Esophagus squamous epithelium (tissue), 5 donors: ENCODE measurements around the gene MAN1C1. TPM values are rescaled to one million over a fixed set of nuclear protein-coding genes. Genes with fewer than 3 reads are reported as not detected.
A peak's percentile ranks its signal among the peaks of the same experiment; 100 is the strongest.

Experiments
- DNase-seq: peaks from one replicate; lab custom pipeline; 2025; lab: John Stamatoyannopoulos, UW
- H3K27ac ChIP-seq, 4 donors: fragments of 200-600 bp; sonication (generic); one replicate each; pipeline ENCODE4 v1.5.1; 2016 to 2019; ENCODE audit warnings: mild to moderate bottlenecking in 1 of 4
- H3K27me3 ChIP-seq, 4 donors: fragments of 200-600 bp; sonication (generic); 1 replicate in 3 of 4; 2 replicates in 1 of 4; pipeline versions ENCODE4 v1.5.1 to v1.6.0; 2017 to 2021; ENCODE audit warnings: antibody characterized with exemption in 1 of 4
- H3K36me3 ChIP-seq, 3 donors: fragments of 200-600 bp; sonication (generic); one replicate each; pipeline ENCODE4 v1.5.1; 2016 to 2019
- H3K4me1 ChIP-seq, 3 donors: fragments of 200-600 bp; sonication (generic); one replicate each; pipeline ENCODE4 v1.5.1; 2017 to 2019
- H3K4me3 ChIP-seq, 4 donors: fragments of 200-600 bp; sonication (generic); 1 replicate in 3 of 4; 2 replicates in 1 of 4; pipeline ENCODE4 v1.5.1; 2016 to 2019; ENCODE audit warnings: mild to moderate bottlenecking in 2 of 4, moderate library complexity in 1 of 4
- H3K9me3 ChIP-seq, 3 donors: fragments of 200-600 bp; sonication (generic); one replicate each; pipeline ENCODE4 v1.5.1; 2016 to 2019
- POLR2A ChIP-seq, 4 donors: fragments of 450-650 bp; IDR thresholded peaks; one replicate each; pipeline ENCODE4 v1.6.1; 2017; ENCODE audit warnings: antibody characterized with exemption in 4 of 4, mild to moderate bottlenecking in 4 of 4, moderate library complexity in 3 of 4
- WGBS, 2 donors: methylation state at CpG; one replicate each; pipeline ENCODE4 v1.1.5; 2018; 5-methylcytosine and 5-hydroxymethylcytosine counted together
- intact Hi-C: fragments of 100-400 bp; cut with DNase I; formaldehyde crosslinking; loops from one replicate; pipeline ENCODE4 v1.15.0; 2022
- total RNA-seq, 4 donors: library from RNA; depleted of rRNA; stranded (reverse); fragments of >200 nt; gene quantifications; one replicate each; pipeline ENCODE4 v1.1.0, GENCODE V29; 2016
- TF ChIP-seq, protein P1 (sequence below), 6 experiments: fragments of 450-650 bp in 4 of 6; fragments of 200-600 bp in 2 of 6; sonication (generic) in 2 of 6; IDR thresholded peaks; one replicate each; pipeline ENCODE4 v1.5.1; 2016 to 2019; ENCODE audit warnings: antibody characterized with exemption in 6 of 6, mild to moderate bottlenecking in 4 of 6, moderate library complexity in 4 of 6
- donor health status: DM: yes; HTN: yes; CAD: no.

The MAN1C1 gene
- total RNA-seq, 4 donors from 2014 or later = 0.91 to 7.4 (median 3.8) TPM

DNA sequence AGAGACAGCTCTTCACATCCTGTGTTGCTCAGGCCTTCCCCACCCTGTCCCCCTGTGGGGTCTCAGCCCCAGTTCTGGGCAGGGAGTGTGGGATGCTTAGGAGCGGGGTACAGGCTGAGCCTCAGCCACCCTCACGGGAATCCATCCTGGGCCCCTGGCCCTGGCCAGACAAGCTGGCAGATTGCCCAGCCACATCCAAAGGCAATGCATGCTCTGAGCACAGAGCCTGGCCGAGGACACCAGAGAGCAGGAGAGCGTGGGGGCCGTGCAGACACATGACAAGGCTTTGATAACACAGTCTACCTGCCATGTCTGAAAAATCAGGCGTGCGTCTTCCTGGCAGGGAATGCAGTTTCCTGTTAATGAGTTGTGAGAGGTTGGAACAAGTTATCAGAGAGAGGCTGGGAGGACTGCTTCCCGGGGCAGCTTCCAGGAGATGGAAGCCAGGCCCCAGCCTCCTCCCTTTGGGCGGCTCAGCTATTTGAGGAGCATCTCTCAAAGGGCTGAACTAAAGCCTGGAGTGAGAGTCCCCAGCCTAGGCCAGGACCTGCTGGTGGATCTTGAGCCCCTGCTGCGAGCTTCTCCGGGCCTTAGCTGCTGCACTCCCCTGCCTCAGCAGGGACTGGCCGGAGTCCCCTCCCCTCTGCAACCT lies 111.2 kb downstream of the MAN1C1 start:
- no peak for TF ChIP-seq POLR2A (IDR thresholded peaks at IDR 0.05)
- TF ChIP-seq, protein P1, sequence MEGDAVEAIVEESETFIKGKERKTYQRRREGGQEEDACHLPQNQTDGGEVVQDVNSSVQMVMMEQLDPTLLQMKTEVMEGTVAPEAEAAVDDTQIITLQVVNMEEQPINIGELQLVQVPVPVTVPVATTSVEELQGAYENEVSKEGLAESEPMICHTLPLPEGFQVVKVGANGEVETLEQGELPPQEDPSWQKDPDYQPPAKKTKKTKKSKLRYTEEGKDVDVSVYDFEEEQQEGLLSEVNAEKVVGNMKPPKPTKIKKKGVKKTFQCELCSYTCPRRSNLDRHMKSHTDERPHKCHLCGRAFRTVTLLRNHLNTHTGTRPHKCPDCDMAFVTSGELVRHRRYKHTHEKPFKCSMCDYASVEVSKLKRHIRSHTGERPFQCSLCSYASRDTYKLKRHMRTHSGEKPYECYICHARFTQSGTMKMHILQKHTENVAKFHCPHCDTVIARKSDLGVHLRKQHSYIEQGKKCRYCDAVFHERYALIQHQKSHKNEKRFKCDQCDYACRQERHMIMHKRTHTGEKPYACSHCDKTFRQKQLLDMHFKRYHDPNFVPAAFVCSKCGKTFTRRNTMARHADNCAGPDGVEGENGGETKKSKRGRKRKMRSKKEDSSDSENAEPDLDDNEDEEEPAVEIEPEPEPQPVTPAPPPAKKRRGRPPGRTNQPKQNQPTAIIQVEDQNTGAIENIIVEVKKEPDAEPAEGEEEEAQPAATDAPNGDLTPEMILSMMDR (IDR thresholded peaks at IDR 0.05) = no peak
- no peak for DNase-seq
- Histone ChIP-seq H3K27ac (peak overlapping the region in 3 of 4 donors; percentile 27 to 66 (median 49)), H3K36me3 (no peaks in the 10 kb centered on the region), H3K9me3 (no peaks in the 10 kb centered on the region), H3K27me3 (no peaks in the 10 kb centered on the region), H3K4me3 (no peak overlapping the region), H3K4me1 (peaks cover 18 to 70% (median 36%) of the 10 kb centered on the region in 3 donors)
- WGBS, 2 donors = 25 to 36% methylated on average over 3 to 5 of the region's 12 CpGs
- intact Hi-C loops = no loop called here

- Histone ChIP-seq H3K36me3 (no peaks in the 10 kb centered on the region), H3K4me1 (peaks cover 18 to 65% (median 36%) of the 10 kb centered on the region in 3 donors), H3K27me3 (no peaks in the 10 kb centered on the region), H3K4me3 (no peak overlapping the region), H3K9me3 (no peaks in the 10 kb centered on the region), H3K27ac (peak overlapping the region in 3 of 4 donors; percentile 2 to 66 (median 49))
- TF ChIP-seq, protein P1 (IDR thresholded peaks at IDR 0.05) = no peak
- TF ChIP-seq POLR2A (IDR thresholded peaks at IDR 0.05) = no peak
- WGBS, 2 donors = 40 to 51% methylated on average over 1 to 4 of the region's 11 CpGs
- no peak for DNase-seq
- intact Hi-C loops = no loop called here
Observed at GRCh38 chr1:25728301-25728935, 111.8 kb downstream of the MAN1C1 start.

DNA sequence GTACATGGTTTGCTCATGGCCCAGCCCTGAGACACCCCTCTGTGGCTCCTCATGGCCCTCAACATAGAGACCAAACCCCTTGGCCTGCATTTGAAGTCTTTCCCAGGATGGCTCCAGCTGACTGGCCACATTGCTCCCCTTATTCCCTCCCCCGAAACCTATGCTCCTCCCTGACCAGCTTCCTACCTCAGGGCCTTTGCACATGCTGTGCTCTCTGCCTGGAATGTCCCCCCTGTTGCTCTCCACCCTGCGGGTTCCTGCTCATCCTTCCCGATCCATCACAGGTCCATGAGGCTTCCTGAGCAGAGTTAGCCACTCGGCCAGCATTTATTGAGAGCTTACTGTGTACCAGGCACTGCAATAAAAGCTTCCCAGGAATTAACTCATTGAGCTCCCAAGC lies 112.5 kb downstream of the MAN1C1 start:
- intact Hi-C loops = no loop called here
- Histone ChIP-seq H3K9me3 (no peaks in the 10 kb centered on the region), H3K27ac (no peak overlapping the region), H3K4me1 (peaks cover 18 to 59% (median 36%) of the 10 kb centered on the region in 3 donors), H3K4me3 (no peak overlapping the region), H3K27me3 (no peaks in the 10 kb centered on the region), H3K36me3 (no peaks in the 10 kb centered on the region)
- TF ChIP-seq, protein P1 (IDR thresholded peaks at IDR 0.05) = no peak
- TF ChIP-seq POLR2A (IDR thresholded peaks at IDR 0.05) = no peak
- DNase-seq = no peak
- 91 to 96% methylated on average over 4 of the region's 4 CpGs for WGBS, 2 donors

DNA sequence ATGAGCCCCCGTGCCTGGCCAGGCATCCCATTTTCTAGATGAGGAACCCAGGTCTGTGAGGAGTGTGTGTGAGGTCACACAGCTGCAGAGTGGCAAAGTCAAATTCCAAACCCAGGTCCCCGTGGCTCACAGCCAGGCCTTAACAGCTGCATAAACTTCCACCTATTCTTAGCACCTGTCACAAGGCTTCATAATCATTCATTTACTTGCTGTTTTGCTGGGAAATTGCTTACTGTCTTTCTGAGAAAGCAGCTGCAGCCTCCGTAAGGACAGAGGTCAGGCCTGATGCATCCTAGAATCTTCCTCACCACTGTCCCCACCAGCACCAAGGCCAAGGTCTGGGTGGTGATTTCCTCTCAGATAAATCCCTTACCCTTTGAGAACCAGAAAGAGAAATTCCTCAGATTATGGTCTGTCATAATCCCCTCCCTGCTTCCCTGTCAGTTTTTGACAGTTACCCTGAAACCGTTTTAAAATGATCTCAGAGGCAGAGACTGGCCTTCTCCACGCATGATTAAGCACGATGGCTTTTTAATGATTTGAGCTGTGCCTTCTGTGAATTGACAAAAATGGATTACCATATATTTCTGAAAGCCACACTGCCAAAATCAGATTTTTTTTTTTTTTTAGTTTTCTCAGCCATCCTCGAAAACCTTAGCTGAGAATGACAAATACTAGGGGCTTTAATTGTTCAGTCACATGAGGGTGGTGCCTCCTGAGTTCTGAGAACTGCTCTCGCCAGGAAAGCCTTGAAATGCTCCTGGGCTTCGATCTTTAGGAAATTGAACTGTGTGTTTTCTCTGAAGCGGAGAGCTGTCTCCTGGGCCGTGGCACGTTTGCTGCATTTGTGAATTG lies 113.4 kb downstream of the MAN1C1 start:
- H3K27me3 ChIP-seq = no peaks in the 10 kb centered on the region
- no peaks in the 10 kb centered on the region for H3K9me3 ChIP-seq
- TF ChIP-seq POLR2A (IDR thresholded peaks at IDR 0.05) = no peak
- TF ChIP-seq, protein P1 (IDR thresholded peaks at IDR 0.05) = no peak
- H3K36me3 ChIP-seq = no peaks in the 10 kb centered on the region
- no peak overlapping the region for H3K4me3 ChIP-seq
- intact Hi-C loops = no loop called here
- 48 to 81% methylated on average over 11 to 12 of the region's 12 CpGs for WGBS, 2 donors
- H3K4me1 ChIP-seq = peaks cover 18 to 57% (median 30%) of the 10 kb centered on the region in 3 donors
- no peak for DNase-seq
- H3K27ac ChIP-seq = peak overlapping the region in 2 of 4 donors; percentile 4 to 31
